Erythroblast (primary cell): ENCODE measurements around the gene FAM83E.

Experiments
- GATA1 ChIP-seq: IDR thresholded peaks from 2 replicates; pipeline ENCODE4 v1.6.1; 2011; ENCODE audit warnings: low read depth, mild to moderate bottlenecking, control low read depth, low read length, moderate library complexity
- POLR2A ChIP-seq: IDR thresholded peaks from 2 replicates; pipeline ENCODE4 v1.6.1; 2011; ENCODE audit warnings: mild to moderate bottlenecking, low read length

DNA sequence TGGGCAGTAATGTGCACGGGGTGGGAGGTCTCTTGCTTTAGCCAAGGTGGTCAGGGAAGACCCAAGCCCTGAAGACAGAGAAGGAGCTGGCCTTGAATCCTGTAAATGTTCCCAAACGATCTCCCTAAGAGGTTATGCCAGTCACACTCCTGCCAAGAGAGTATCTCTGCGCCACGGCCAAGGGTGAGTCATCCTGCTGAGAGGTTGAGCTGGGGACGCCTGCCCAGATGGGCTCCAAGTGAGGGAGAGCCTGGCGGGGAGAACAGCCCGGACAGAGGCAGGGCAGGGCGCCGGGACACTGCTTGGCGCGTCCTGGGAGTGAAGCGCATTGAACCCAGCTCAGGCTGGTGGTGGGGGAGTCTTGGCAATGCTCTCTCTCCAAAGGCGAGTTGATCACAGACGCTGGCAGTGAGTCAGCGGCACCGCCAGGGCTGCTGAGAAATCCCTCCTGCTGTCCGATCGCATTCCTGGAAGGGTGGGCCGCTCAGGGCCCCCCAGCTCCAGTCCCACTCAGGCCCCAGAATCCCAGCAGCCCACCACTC, 46.5 kb downstream of the FAM83E start:
- TF ChIP-seq POLR2A (no peak), GATA1 (no peak)
